Right cardiac atrium (tissue), 5 donors: ENCODE measurements around the gene FREY1. TPM values are rescaled to one million over a fixed set of nuclear protein-coding genes. Genes with fewer than 3 reads are reported as not detected.
A peak's percentile ranks its signal among the peaks of the same experiment; 100 is the strongest.

Source experiments
- ATAC-seq, 2 donors: fragments of 200-7000 bp; cut with Tn5 transposase; one replicate each; pipeline versions ENCODE4 v1.8.0 to v1.9.1; 2020; ENCODE audit warnings: moderate library complexity in 2 of 2, mild to moderate bottlenecking in 1 of 2
- DNase-seq, 3 donors: peaks; one replicate each; pipeline ENCODE4 v3.0.0-alpha.2; 2020
- H3K27ac ChIP-seq: one replicate; pipeline ENCODE4 v1.5.1; 2013; ENCODE audit warnings: mild to moderate bottlenecking, low read length, control low read depth, moderate library complexity
- H3K27me3 ChIP-seq: one replicate; pipeline ENCODE4 v1.6.1; 2013; ENCODE audit not compliant: control insufficient read depth, insufficient read depth
- H3K4me1 ChIP-seq: one replicate; pipeline ENCODE4 v1.6.1; 2013; ENCODE audit warnings: low read length; ENCODE audit not compliant: control insufficient read depth, insufficient read depth
- H3K4me3 ChIP-seq: one replicate; pipeline ENCODE4 v1.5.1; 2013; ENCODE audit warnings: low read length, control low read depth
- H3K9me3 ChIP-seq: one replicate; pipeline ENCODE4 v1.6.1; 2013; ENCODE audit warnings: low read length; ENCODE audit not compliant: control insufficient read depth
- WGBS: extraction: QIAGEN DNeasy Blood & Tissue Kit; methylation state at CpG from one replicate; pipeline ENCODE4 v1.1.7; 2013; 5-methylcytosine and 5-hydroxymethylcytosine counted together
- intact Hi-C, 4 donors: fragments of 100-400 bp; cut with DNase I; formaldehyde crosslinking; loops; one replicate each; pipeline versions ENCODE4 v1.11.0 to v1.14.0; 2022 to 2023
- polyA plus RNA-seq: library from polyadenylated mRNA; stranded (reverse); fragments of 200-250 nt; gene quantifications from one replicate; pipeline ENCODE4 v1.2.3, GENCODE V29; 2013
- total RNA-seq, 4 donors: library from RNA; stranded (reverse); fragmentation: NEBNext Ultra II Directional; extraction: Animal tissue kit (Norgen Biotek cat#: 25700); gene quantifications; one replicate each; pipeline ENCODE4 v1.2.1, GENCODE V29; 2021
- donor health status: healthy with polysubstance abuse.
- donor health status: DM: no; HTN: yes; CAD: no.
- donor health status: DM: no; HTN: no; CAD: no.
- donor health status: DM: no; HTN: yes; CAD: no; lungs with severe emphysema.
- donor health status: DM: yes; HTN: yes; CAD: no.

FREY1 gene
- total and polyA plus RNA-seq, 5 donors, result 0.18 to 0.68 (median 0.46) TPM; not detected in 1

DNA sequence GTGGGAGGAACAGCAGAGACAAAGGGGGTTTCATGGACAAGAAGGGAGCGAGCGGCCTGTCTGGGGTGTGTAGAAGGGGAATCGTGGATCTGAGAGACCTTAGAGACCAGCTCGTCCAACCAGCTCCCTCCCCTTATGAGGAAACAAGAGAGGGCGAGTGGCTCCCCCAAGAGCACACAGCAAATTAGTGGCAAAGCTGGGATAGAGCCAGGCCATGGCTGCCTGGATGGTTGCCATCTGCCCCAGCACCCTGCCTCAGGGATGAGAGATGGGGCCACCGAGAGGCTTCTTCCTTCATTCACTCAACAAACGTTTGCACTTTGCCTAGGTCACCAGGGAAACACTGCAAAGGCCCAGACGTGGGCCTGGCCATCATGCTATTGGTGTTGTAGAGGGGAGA, 17.5 kb downstream of the FREY1 start:
- Histone ChIP-seq H3K27ac (no peak overlapping the region), H3K9me3 (no peaks in the 10 kb centered on the region), H3K4me1 (peaks cover 2% of the 10 kb centered on the region), H3K27me3 (no peaks in the 10 kb centered on the region), H3K4me3 (no peak overlapping the region)
- WGBS, result 80% methylated on average over 8 of the region's 8 CpGs
- peak in 1 of 3 donors; percentile 19 for DNase-seq
- intact Hi-C loops, result no loop called here
- no peak for ATAC-seq

DNA sequence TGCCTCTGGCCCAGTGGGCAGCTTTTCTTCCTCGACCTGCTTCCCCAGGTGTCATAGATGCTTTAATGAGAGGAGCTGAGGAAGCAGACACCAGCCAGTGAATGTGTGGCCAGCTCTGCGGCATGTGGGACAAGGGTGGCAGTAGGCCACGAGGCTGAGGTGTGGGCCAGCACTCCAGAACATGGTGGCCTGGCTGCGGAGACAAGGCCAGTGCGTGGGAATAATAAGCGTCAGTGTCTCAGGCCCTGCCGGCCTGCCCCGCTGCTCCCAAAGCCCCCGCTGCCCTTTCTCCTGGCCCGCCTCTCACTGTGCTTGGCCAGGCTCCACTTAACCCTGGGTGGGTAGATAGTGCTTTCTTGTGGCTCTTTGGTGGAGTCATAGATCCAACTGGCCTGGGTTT, 19.5 kb downstream of the FREY1 start:
- no peaks in the 10 kb centered on the region for H3K27me3 ChIP-seq
- WGBS, result 83% methylated on average over 10 of the region's 10 CpGs
- no peaks in the 10 kb centered on the region for H3K9me3 ChIP-seq
- H3K4me1 ChIP-seq, result no peaks in the 10 kb centered on the region
- H3K27ac ChIP-seq, result no peak overlapping the region
- no peak for ATAC-seq
- H3K4me3 ChIP-seq, result no peak overlapping the region
- intact Hi-C loops, result no loop called here
- peak in 1 of 3 donors; percentile 4 for DNase-seq

DNA sequence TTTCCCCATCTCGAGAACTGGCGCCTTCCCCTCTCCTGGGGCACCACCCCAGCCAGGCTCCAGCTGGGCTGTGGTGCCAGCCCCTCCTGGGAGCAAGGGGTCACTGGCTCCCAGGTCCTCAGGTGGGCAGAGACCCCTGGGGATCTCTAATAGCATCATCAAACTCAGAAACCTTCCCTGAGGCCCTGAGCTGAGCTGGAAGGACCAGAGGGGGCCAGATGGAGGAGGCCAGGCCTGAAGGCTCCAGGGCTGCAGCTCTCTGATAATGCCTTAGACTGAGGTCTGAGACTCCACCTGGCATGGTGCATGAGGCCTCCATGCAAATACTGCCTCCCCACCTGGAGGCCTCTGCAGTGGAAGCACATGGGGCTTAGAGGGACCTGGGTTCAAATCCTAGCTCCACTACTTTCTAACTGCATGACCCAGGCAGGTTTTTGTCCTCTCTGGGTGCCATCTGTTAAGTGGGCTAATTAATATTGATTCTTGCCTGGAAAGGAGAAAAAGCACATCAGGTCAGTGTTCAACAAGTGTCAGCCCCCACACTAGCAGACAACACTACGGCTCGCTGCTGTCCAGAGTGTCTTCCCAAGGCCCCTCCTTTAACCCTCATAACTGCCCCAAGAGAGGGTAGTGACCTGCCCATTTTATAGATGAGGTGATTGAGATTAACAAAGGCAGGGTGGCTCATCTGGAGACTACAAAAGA, 20.1 kb downstream of the FREY1 start:
- H3K27ac ChIP-seq, result no peak overlapping the region
- no peaks in the 10 kb centered on the region for H3K9me3 ChIP-seq
- WGBS, result 92% methylated on average over 4 of the region's 4 CpGs
- H3K27me3 ChIP-seq, result no peaks in the 10 kb centered on the region
- DNase-seq (peak in 1 of 3 donors; percentile 19), ATAC-seq (no peak)
- no peak overlapping the region for H3K4me3 ChIP-seq
- no peaks in the 10 kb centered on the region for H3K4me1 ChIP-seq
- intact Hi-C loops, result no loop called here

DNA sequence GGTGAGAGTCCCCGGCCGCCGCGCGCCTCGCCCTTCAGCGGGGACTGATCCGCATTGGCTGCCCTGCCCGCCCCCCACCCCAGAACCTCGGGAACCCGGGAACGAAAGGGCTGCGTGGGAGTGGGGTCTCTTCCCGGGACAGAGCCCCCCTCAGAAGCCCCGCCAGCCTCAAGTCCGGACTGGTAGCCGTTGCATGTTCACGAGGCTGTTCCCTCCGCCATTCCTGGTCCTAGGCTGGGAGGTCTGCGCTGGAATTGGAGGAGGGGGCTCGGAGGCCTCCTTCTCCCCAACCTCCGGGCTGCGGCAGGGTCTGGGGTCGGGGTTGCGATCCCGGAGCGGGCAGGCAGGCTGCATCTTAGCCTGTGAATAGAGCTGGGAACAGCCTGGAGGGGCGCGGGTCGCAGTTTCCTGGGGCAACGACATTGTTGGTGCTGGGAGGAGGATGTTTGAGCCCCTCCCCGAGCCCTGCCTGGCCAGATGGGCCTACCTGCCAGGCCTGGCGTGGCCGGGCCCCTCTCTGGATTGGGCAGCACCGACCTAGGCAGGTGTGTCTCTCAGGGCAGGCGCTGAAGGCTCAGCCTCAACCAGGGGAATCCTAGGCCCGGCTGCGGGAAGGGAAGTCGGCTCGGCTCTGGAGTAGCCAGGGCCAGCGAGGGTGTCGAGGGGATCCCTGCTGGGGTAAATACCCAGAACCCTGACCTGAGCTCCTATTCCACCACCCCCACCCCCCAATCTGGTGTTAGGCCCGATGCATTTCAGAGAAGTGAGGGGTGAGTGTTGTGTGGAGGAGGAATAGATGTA, 20.9 kb downstream of the FREY1 start:
- intact Hi-C loops, result no loop called here
- Histone ChIP-seq H3K4me3 (peak overlapping the region; percentile 57), H3K27ac (no peak overlapping the region), H3K27me3 (no peaks in the 10 kb centered on the region), H3K9me3 (no peaks in the 10 kb centered on the region), H3K4me1 (no peaks in the 10 kb centered on the region)
- ATAC-seq, result no peak
- no peak for DNase-seq
- 18% methylated on average over 43 of the region's 43 CpGs for WGBS

DNA sequence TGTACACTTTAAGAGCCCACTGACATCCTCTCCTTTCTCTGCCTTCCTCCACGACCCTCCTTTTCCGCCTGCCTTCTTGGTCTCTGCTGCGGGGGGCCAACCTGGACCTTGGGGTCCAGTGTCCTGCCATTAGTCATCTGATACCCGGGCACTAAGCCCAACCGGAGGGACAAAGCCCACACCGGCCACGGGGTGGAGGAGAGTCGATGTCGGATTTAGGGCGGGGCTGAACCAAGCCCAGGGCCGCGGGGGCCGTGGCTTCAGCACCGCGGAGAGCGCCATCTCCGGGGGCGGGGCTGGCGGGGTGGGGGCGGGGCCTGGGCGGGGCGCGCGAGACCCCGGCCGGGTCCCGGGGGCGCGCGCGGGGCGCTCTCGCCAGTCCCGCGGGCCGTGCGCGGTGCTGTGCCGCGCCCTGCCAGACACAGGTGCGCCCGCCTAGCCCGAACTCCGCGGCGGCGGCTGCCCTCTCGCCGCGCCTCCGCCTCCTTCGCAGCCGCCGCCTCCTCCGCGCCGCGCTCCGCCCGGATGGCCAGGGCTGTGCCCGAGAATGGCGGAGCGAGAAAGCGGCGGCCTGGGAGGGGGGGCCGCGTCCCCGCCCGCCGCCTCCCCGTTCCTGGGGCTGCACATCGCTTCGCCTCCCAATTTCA, 21.7 kb downstream of the FREY1 start, which contains the start of gene MAPK8IP1:
TSS of gene MAPK8IP1 (plus strand) at position 378 of the 647 bp plus-strand sequence. CDS start at position 548, 170 bp downstream.
- peak within 1 kb of the TSS; percentile 57 for H3K4me3 ChIP-seq
- DNase-seq (peak; percentile 58 to 86 (median 83)), ATAC-seq (peak; percentile 75 to 76)
- H3K27ac ChIP-seq, result no peak within 1 kb of the TSS
- no peaks in the 10 kb centered on the region for H3K9me3 ChIP-seq
- no peaks in the 10 kb centered on the region for H3K4me1 ChIP-seq
- 2% methylated on average over 72 of the region's 73 CpGs for WGBS
- no peaks in the 10 kb centered on the region for H3K27me3 ChIP-seq
- intact Hi-C loops, result no loop called here

DNA sequence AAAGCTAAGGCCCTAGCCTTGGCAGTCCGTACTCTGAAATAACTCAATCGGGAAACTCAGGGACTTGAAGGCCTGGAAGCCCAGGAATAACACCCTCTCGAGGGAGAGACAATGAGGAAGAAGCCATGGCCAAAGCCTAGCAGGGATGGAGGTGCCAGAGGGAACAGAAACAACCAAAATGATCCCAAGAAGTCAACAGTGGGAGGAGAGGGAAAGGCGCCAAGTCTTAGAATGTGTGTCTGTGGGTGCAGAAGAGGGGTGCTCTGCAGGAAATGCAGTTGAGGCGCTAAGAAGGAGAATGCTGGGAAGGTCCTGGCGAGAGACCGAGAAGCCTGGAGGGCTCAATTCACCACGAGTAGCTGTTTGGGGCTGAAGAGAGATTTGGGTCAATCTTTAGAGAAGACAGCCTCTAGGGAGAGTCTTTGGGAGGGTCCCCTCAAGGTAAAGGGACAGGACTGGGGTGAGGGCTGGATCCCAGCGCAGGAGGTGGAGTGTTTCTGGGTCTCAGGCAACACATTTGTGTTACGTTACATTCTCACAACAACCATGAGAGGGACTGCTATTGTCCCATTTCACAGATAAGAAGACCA, 22.4 kb downstream of the FREY1 start:
- WGBS, result 85% methylated on average over 10 of the region's 10 CpGs
- DNase-seq, result no peak
- Histone ChIP-seq H3K27me3 (no peaks in the 10 kb centered on the region), H3K4me3 (no peak overlapping the region), H3K9me3 (no peaks in the 10 kb centered on the region), H3K27ac (no peak overlapping the region), H3K4me1 (no peaks in the 10 kb centered on the region)
- no peak for ATAC-seq
- intact Hi-C loops, result no loop called here

DNA sequence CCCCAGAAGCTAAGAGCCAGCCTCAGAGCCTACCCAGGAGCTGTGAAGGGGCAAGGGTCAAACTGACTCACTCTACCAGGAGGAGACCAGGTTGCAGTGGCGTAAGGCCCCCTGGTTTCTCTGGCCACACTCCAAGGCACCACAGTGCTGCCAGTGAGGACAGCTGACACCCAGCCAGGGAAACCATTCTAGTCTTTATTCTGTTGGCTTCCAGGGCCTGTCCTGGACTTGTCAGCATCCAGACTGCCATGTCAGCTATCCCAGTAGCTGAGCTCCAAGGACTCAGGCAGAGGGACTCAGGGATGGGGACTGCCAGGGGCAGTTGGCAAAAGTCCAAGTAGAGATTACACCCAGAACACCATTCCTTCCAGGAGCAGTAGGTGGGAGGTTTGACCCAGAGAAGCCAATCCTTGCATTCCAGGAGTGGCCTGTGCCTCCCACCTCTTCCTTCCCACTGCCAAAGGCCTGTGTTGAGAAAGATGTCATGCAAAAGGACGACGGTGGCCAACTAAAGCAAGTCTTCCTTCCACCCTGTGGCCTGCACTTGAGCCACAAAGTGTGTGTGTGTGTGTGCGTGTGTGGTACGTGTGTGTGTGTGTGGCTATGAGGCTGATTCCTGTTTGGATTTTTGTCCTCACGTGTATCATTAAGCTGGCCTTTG, 25.2 kb downstream of the FREY1 start:
- Histone ChIP-seq H3K27ac (no peak overlapping the region), H3K27me3 (no peaks in the 10 kb centered on the region), H3K4me3 (no peak overlapping the region), H3K4me1 (no peaks in the 10 kb centered on the region), H3K9me3 (no peaks in the 10 kb centered on the region)
- DNase-seq (peak in 1 of 3 donors; percentile 24), ATAC-seq (no peak)
- intact Hi-C loops, result no loop called here
- WGBS, result 65% methylated on average over 6 of the region's 6 CpGs

DNA sequence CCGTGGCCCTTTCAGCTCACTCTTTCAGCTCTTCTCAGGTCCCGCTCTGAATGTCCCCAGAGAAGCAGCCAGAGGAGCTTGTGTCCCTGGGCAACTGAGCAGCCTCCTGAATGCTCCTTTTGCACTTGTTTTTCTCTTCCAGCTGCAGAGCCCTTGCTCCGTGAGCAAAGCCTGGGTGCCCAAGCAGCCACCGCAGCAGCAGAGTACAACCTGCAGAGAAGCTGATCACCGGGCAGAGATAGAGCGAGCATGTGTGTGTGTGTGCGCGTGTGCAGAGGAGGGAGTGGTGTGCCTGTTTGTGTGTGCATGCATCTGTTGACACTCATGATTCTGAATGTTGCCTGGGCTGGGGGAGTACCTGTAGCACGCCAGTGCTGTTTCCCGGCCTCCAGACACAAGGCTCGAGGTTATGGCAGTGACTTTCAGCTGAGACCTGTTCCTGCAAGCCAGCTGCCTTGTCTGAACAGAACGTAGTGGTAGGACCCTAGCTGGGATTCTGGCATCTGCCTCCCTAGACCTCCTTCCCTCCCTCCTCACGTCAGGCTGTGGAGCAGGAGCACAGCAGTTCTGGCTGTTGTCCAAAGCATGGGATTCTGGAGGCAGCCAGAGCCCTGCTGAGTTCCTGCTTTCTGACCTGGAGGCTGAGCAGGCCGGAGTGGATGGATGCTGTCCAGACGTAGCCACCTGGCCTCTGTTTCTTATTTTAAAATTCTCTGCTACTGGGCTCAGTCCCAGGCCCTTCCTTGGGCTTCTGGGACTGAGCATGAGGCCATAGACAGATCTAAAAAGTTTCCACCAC, 26.1 kb downstream of the FREY1 start:
- no peaks in the 10 kb centered on the region for H3K4me1 ChIP-seq
- ATAC-seq (no peak), DNase-seq (peak in 1 of 3 donors; percentile 18)
- H3K27me3 ChIP-seq, result no peaks in the 10 kb centered on the region
- H3K27ac ChIP-seq, result no peak overlapping the region
- intact Hi-C loops, result no loop called here
- no peak overlapping the region for H3K4me3 ChIP-seq
- 74% methylated on average over 15 of the region's 15 CpGs for WGBS
- H3K9me3 ChIP-seq, result no peaks in the 10 kb centered on the region

DNA sequence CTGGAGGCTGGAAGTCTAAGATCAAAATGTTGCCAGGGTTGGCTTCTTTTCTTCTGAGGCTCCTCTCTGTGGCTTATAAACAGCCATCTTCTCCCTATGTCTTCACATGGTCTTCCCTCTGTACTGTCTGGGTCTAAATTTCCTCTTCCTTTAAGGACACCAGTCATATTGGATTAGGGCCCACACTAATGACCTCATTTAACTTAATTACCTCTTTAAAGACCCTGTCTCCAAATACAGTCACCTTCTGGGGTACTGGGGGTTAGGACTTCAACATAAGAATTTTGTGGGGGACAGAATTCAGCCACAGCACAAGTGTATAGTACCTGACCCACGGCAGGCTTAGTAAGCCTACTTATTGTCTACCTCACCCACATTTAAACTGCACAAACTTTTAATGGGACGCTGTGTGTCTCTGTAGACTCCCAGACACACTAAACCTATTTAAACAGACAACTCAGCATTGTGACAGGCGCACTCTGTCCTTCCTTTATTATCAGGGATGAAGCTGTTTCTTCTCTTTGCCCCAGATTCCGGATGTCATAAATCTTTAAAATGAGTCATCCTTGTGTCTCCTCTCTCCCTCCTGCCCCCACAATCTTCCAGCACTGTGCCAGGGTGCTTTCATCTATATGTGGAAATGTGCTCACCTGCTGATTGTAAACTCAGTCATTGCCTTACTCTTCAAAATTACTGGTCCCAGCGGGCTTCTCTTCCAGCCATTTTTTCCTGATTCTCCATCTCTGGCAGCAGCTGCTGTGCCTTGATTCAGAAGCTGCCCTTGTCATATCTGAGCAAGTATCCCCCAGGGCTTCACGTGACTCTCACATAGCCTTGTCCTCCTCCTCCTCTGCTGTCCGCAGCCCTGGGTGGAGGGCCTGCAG, 27.0 kb downstream of the FREY1 start:
- no peak overlapping the region for H3K27ac ChIP-seq
- 69% methylated on average over 7 of the region's 7 CpGs for WGBS
- peak in 1 of 3 donors; percentile 40 for DNase-seq

More for the DNA sequence above, 27.0 kb downstream of the FREY1 start:
- no peak for ATAC-seq
- intact Hi-C loops, result no loop called here
- Histone ChIP-seq H3K4me3 (no peak overlapping the region), H3K9me3 (no peaks in the 10 kb centered on the region), H3K27me3 (no peaks in the 10 kb centered on the region), H3K4me1 (no peaks in the 10 kb centered on the region)
